ENCODE data around the gene RALGPS1. TPM values are rescaled to one million over a fixed set of nuclear protein-coding genes. Genes with fewer than 3 reads are reported as not detected.

Gene RALGPS1
- polyA plus RNA-seq, 1 of the 3 experiments (the other 2 are of a cell fraction): 3.9 TPM

DNA sequence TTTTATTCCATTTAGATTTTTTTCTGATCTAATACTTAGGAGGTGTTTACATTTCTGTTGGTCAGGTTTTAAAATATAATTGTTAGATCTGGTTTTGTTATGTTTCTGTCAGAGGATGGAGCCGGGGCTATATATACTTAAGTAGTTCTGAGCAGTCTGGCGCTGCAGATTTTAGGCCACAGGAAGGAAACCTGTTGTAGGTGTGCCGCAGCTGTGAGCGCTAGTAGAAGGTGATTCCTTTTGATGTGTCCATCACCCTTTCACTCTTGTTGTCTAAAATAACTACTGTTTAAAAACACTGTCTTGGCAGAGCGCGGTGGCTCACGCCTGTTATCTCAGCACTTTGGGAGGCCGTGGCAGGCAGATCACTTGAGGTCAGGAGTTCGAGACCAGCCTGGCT is 37.2 kb upstream of the RALGPS1 start (continued):
- TF ChIP-seq MXI1 (IDR thresholded peaks at IDR 0.05; ENCODE audit: low read depth, low read length): no peak

- TF ChIP-seq EZH2phosphoT487 (IDR thresholded peaks at IDR 0.05; ENCODE audit: borderline replicate concordance, low read depth) (no peak), YY1 (IDR thresholded peaks at IDR 0.05; ENCODE audit: low read depth) (no peak), EP300 (IDR thresholded peaks at IDR 0.05; ENCODE audit: borderline replicate concordance in 1 of 2, low read depth in 1 of 2, low read length in 1 of 2) (no peak), GATA2 (CRISPR knock-in tag; IDR thresholded peaks at IDR 0.05) (no peak), FOXJ3 (CRISPR knock-in tag; IDR thresholded peaks at IDR 0.05) (no peak), RFX5 (IDR thresholded peaks at IDR 0.05; ENCODE audit: low read length) (no peak), ZBTB33 (IDR thresholded peaks at IDR 0.05; ENCODE audit: borderline replicate concordance, low read depth) (no peak), TEAD4 (IDR thresholded peaks at IDR 0.05; ENCODE audit: borderline replicate concordance, insufficient read depth) (no peak), RCOR1 (IDR thresholded peaks at IDR 0.05; ENCODE audit: low read length) (no peak), TCF12 (IDR thresholded peaks at IDR 0.05) (no peak), MEF2A (IDR thresholded peaks at IDR 0.05; ENCODE audit: borderline replicate concordance, low read depth) (no peak), FOXM1 (IDR thresholded peaks at IDR 0.05; ENCODE audit: low read depth) (no peak), USF1 (IDR thresholded peaks at IDR 0.05; ENCODE audit: borderline replicate concordance, low read depth) (no peak)
- TF ChIP-seq, protein P1, sequence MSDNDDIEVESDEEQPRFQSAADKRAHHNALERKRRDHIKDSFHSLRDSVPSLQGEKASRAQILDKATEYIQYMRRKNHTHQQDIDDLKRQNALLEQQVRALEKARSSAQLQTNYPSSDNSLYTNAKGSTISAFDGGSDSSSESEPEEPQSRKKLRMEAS (IDR thresholded peaks at IDR 0.05; ENCODE audit: low read depth): no peak
- TF ChIP-seq, protein P2, sequence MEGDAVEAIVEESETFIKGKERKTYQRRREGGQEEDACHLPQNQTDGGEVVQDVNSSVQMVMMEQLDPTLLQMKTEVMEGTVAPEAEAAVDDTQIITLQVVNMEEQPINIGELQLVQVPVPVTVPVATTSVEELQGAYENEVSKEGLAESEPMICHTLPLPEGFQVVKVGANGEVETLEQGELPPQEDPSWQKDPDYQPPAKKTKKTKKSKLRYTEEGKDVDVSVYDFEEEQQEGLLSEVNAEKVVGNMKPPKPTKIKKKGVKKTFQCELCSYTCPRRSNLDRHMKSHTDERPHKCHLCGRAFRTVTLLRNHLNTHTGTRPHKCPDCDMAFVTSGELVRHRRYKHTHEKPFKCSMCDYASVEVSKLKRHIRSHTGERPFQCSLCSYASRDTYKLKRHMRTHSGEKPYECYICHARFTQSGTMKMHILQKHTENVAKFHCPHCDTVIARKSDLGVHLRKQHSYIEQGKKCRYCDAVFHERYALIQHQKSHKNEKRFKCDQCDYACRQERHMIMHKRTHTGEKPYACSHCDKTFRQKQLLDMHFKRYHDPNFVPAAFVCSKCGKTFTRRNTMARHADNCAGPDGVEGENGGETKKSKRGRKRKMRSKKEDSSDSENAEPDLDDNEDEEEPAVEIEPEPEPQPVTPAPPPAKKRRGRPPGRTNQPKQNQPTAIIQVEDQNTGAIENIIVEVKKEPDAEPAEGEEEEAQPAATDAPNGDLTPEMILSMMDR (IDR thresholded peaks at IDR 0.05): no peak
- TF ChIP-seq, protein P3, sequence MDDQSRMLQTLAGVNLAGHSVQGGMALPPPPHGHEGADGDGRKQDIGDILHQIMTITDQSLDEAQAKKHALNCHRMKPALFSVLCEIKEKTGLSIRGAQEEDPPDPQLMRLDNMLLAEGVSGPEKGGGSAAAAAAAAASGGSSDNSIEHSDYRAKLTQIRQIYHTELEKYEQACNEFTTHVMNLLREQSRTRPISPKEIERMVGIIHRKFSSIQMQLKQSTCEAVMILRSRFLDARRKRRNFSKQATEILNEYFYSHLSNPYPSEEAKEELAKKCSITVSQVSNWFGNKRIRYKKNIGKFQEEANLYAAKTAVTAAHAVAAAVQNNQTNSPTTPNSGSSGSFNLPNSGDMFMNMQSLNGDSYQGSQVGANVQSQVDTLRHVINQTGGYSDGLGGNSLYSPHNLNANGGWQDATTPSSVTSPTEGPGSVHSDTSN (IDR thresholded peaks at IDR 0.05): no peak
- ChIA-PET POLR2A (no interaction called here), CTCF (interaction anchor here (0.7 kb wide), 1 partner anchor 21 kb away, joined by 3 read pairs; no protein-coding TSS in a partner anchor)
- Histone ChIP-seq H3K9ac (no peak overlapping the region), H3F3A (replicated peaks; ENCODE audit: insufficient read depth) (peaks cover 4% of the 10 kb centered on the region), H3K4me2 (no peak overlapping the region), H3K4me3 (ENCODE audit: low read depth in 2 of 2, low read length in 1 of 2) (no peak overlapping the region), H3K27me3 (ENCODE audit: insufficient read depth) (no peaks in the 10 kb centered on the region), H3K27ac (ENCODE audit: low read depth in 2 of 2, low read length in 1 of 2) (no peak overlapping the region), H3K36me3 (replicated peaks in 1 of 2; ENCODE audit: control insufficient read depth in 1 of 2, insufficient read depth in 2 of 2, low read length in 1 of 2) (peaks cover 28 to 45% of the 10 kb centered on the region in 2 experiments), H3K79me2 (ENCODE audit: insufficient read depth) (peaks cover 63% of the 10 kb centered on the region), H2AFZ (ENCODE audit: low read depth) (no peak overlapping the region), H3K4me1 (ENCODE audit: control insufficient read depth in 1 of 2, insufficient read depth in 2 of 2, low read depth in 1 of 2, low read length in 1 of 2) (no peaks in the 10 kb centered on the region; a peak in 2 of 4 replicates), H4K20me1 (ENCODE audit: insufficient read depth) (peaks cover 32% of the 10 kb centered on the region), H3K9me3 (no peaks in the 10 kb centered on the region), H3K9me2 (no peaks in the 10 kb centered on the region)
- no peak for DNase-seq
- 100% methylated on average over 9 of the region's 9 CpGs for WGBS (ENCODE audit: low lambda C conversion rate)
These were observed 35.3 kb upstream of the RALGPS1 start for GRCh38 chr9:126879288-126879687.
